Endothelial cell of umbilical vein (primary cell): Measurements from ENCODE around the gene ANO4. TPM values are rescaled to one million over a fixed set of nuclear protein-coding genes. Genes with fewer than 3 reads are reported as not detected.

Source experiments
- BruUV-seq: library from RNA; stranded (reverse); fragments of 400-500 nt; replicated peaks from 2 replicates; lab custom pipeline; 2021; lab: Mats Ljungman, UMichigan
- CTCF ChIA-PET: fragments of 300-600, 350-600 bp; sonication (Branson Sonifier 250); formaldehyde crosslinking; loops from one replicate; lab custom pipeline; 2021; ENCODE audit warnings: antibody characterized with exemption, inconsistent platforms; lab: Charles Lee
- POLR2A ChIA-PET: fragments of 300-600, 350-600 bp; sonication (Branson Sonifier 250); formaldehyde crosslinking; loops from one replicate; lab custom pipeline; 2021; ENCODE audit warnings: antibody characterized with exemption, inconsistent platforms; lab: Charles Lee
- DNase-seq: peaks from one replicate; pipeline ENCODE4 v3.0.0-alpha.2; 2011; ENCODE audit warnings: low read depth, low spot score
- FAIRE-seq: peaks from 2 replicates; lab custom pipeline; 2011; peaks lifted over from hg19 to GRCh38; lab: Jason Lieb, UNC
- H2AFZ ChIP-seq: 2 replicates; pipeline ENCODE4 v1.6.0; 2012; ENCODE audit warnings: low read depth, low read length, control low read depth, inconsistent platforms
- H3K27ac ChIP-seq: 2 replicates; pipeline ENCODE4 v1.5.1; 2011; ENCODE audit warnings: low read depth, mild to moderate bottlenecking, control low read depth, low read length, moderate library complexity; ENCODE audit not compliant: insufficient read depth
- H3K27me3 ChIP-seq, 2 experiments: 2 replicates each; pipeline versions ENCODE4 v1.6.0 to v1.6.1; 2011; ENCODE audit warnings: low read length in 2 of 2, mixed read lengths in 1 of 2; ENCODE audit not compliant: control insufficient read depth in 2 of 2, insufficient read depth in 2 of 2
- H3K36me3 ChIP-seq, 2 experiments: 2 replicates in 1 of 2; 3 replicates in 1 of 2; pipeline ENCODE4 v1.5.1; 2011; ENCODE audit warnings: low read length in 2 of 2, mild to moderate bottlenecking in 1 of 2, moderate library complexity in 1 of 2; ENCODE audit not compliant: control insufficient read depth in 2 of 2, insufficient read depth in 2 of 2; ENCODE audit errors: extremely low read depth in 1 of 2
- H3K4me1 ChIP-seq: 3 replicates; pipeline ENCODE4 v1.5.1; 2011; ENCODE audit warnings: mild to moderate bottlenecking, low read length; ENCODE audit not compliant: control insufficient read depth, insufficient read depth; ENCODE audit errors: extremely low read depth
- H3K4me2 ChIP-seq: 2 replicates; pipeline ENCODE4 v1.6.1; 2011; ENCODE audit warnings: low read length, control low read depth, mixed read lengths; ENCODE audit not compliant: insufficient read depth
- H3K4me3 ChIP-seq, 3 experiments: fragments of 200-600 bp in 1 of 3; sonication (generic), shearing (Covaris generic) in 1 of 3; replicated peaks in 1 of 3; 2 replicates each; pipeline ENCODE4 v1.5.1; 2011 to 2016; ENCODE audit warnings: control low read depth in 3 of 3, low read length in 3 of 3, mild to moderate bottlenecking in 2 of 3, inconsistent platforms in 1 of 3, low read depth in 1 of 3, moderate library complexity in 1 of 3; ENCODE audit not compliant: insufficient read depth in 1 of 3
- H3K79me2 ChIP-seq: 2 replicates; pipeline ENCODE4 v1.6.0; 2012; ENCODE audit warnings: low read length, inconsistent platforms; ENCODE audit not compliant: control insufficient read depth, insufficient read depth
- H3K9ac ChIP-seq: replicated peaks from 2 replicates; pipeline ENCODE3; 2011; ENCODE audit warnings: low read length, control low read depth; ENCODE audit not compliant: insufficient read depth; ENCODE audit errors: extremely low read depth
- H3K9me1 ChIP-seq: replicated peaks from 3 replicates; pipeline ENCODE4 v1.6.0; 2011; ENCODE audit warnings: mild to moderate bottlenecking, low read length; ENCODE audit not compliant: control insufficient read depth, insufficient read depth; ENCODE audit errors: extremely low read depth
- H3K9me3 ChIP-seq: replicated peaks from 2 replicates; pipeline ENCODE4 v1.5.1; 2012; ENCODE audit warnings: low read length, inconsistent platforms; ENCODE audit not compliant: control insufficient read depth, insufficient read depth
- H4K20me1 ChIP-seq: replicated peaks from 2 replicates; pipeline ENCODE3; 2011; ENCODE audit warnings: mild to moderate bottlenecking, low read length; ENCODE audit not compliant: control insufficient read depth, insufficient read depth; ENCODE audit errors: extremely low read depth
- CTCF ChIP-seq, 2 donors: IDR thresholded peaks; 1 replicate in 1 of 2; 2 replicates in 1 of 2; pipeline ENCODE4 v1.5.1; 2011; ENCODE audit warnings: low read length in 2 of 2, mild to moderate bottlenecking in 2 of 2, moderate library complexity in 2 of 2, control low read depth in 1 of 2, inconsistent platforms in 1 of 2, low read depth in 1 of 2; ENCODE audit not compliant: insufficient read depth in 1 of 2; ENCODE audit errors: extremely low read depth in 1 of 2
- EZH2 ChIP-seq: IDR thresholded peaks from 2 replicates; pipeline ENCODE4 v1.6.1; 2012; ENCODE audit warnings: borderline replicate concordance, low read depth, mild to moderate bottlenecking, moderate library complexity, low read length, inconsistent platforms; ENCODE audit not compliant: severe bottlenecking
- FOS ChIP-seq: IDR thresholded peaks from 2 replicates; pipeline ENCODE4 v1.6.1; 2011; ENCODE audit warnings: mild to moderate bottlenecking, low read length, moderate library complexity, borderline replicate concordance; ENCODE audit not compliant: insufficient read depth
- GATA2 ChIP-seq: IDR thresholded peaks from 2 replicates; pipeline ENCODE4 v1.7.0; 2011; ENCODE audit warnings: low read depth, mild to moderate bottlenecking, moderate library complexity, mixed read lengths, low read length; ENCODE audit not compliant: insufficient read length, insufficient read depth
- JUN ChIP-seq: IDR thresholded peaks from 2 replicates; pipeline ENCODE4 v1.6.1; 2011; ENCODE audit warnings: borderline replicate concordance, low read depth; ENCODE audit not compliant: insufficient read length, insufficient read depth
- MYC ChIP-seq: IDR thresholded peaks from one replicate; pipeline ENCODE4 v1.6.1; 2011; ENCODE audit warnings: mild to moderate bottlenecking, low read depth, low read length
- POLR2A ChIP-seq: IDR thresholded peaks from 2 replicates; pipeline ENCODE4 v1.6.1; 2012; ENCODE audit warnings: low read depth, mild to moderate bottlenecking, control low read depth, low read length
- POLR2AphosphoS5 ChIP-seq: IDR thresholded peaks from 2 replicates; pipeline ENCODE4 v1.6.1; 2012; ENCODE audit warnings: low read depth, mild to moderate bottlenecking, control low read depth, low read length, moderate library complexity; ENCODE audit not compliant: insufficient read depth
- dilution Hi-C: fragments of 300-500 bp; cut with MboI; formaldehyde crosslinking; loops from one replicate; pipeline ENCODE4 v1.15.0; 2019; ENCODE audit warnings: low sequenced_read_pairs; ENCODE audit not compliant: extremely low pct_ligation_motif_present
- intact Hi-C: fragments of 100-400 bp; cut with micrococcal nuclease; formaldehyde crosslinking; loops from one replicate; pipeline ENCODE4 v1.10.0; 2022
- polyA plus RNA-seq, 4 experiments: library from polyadenylated mRNA; depleted of rRNA in 3 of 4; stranded (reverse) in 3 of 4; unstranded in 1 of 4; fragments of >200 nt; gene quantifications; 2 replicates each; pipeline versions ENCODE4 v1.2.1 to v1.2.3, GENCODE V29; 2011 to 2012; ENCODE audit warnings: missing spikeins in 1 of 4
- total RNA-seq: library from RNA; stranded (reverse); gene quantifications from 2 replicates; pipeline ENCODE4 v1.2.3, GENCODE V29; 2021
- TF ChIP-seq, protein P1 (sequence below): IDR thresholded peaks from 2 replicates; pipeline ENCODE4 v1.6.1; 2011; ENCODE audit not compliant: insufficient read depth, insufficient read length

ANO4 gene
- total and polyA plus RNA-seq, 2 donors (not counting 3 experiments of a cell fraction or from before 2014, with no cell fraction given) = 0.25 TPM; not detected in 1

- dilution Hi-C loops = no loop called here
- FAIRE-seq = no peak
- no peak overlapping the region for H3K9ac ChIP-seq
- no peaks in the 10 kb centered on the region for H3K27me3 ChIP-seq
- no peak overlapping the region for H3K4me2 ChIP-seq
- no peaks in the 10 kb centered on the region for H3K36me3 ChIP-seq
- H2AFZ ChIP-seq = no peak overlapping the region
- CTCF ChIA-PET = no interaction called here
- no peaks in the 10 kb centered on the region for H4K20me1 ChIP-seq
- H3K27ac ChIP-seq = no peak overlapping the region
- no peaks in the 10 kb centered on the region for H3K9me3 ChIP-seq
- no peaks in the 10 kb centered on the region for H3K79me2 ChIP-seq
- POLR2A ChIA-PET = no interaction called here
- H3K9me1 ChIP-seq = no peaks in the 10 kb centered on the region
- intact Hi-C loops = no loop called here
- TF ChIP-seq GATA2 (no peak), FOS (no peak)
- no peaks in the 10 kb centered on the region for H3K4me1 ChIP-seq
- no peak overlapping the region for H3K4me3 ChIP-seq
- no peak for DNase-seq
- no TSS peak for BruUV-seq
These were observed 251.2 kb downstream of the ANO4 start for GRCh38 chr12:101045486-101046464.

- no peak overlapping the region for H3K4me2 ChIP-seq
- dilution Hi-C loops (no loop called here), intact Hi-C loops (no loop called here)
- no peaks in the 10 kb centered on the region for H3K4me1 ChIP-seq
- H3K9ac ChIP-seq = no peak overlapping the region
- H3K9me1 ChIP-seq = no peaks in the 10 kb centered on the region
- TF ChIP-seq POLR2AphosphoS5 (no peak), JUN (no peak), POLR2A (no peak), FOS (no peak), EZH2 (no peak), MYC (no peak), CTCF (IDR thresholded peaks at IDR 0.05; ENCODE audit: extremely low read depth in 1 of 2, insufficient read depth in 1 of 2, low read depth in 1 of 2, low read length in 2 of 2) (no peak), GATA2 (no peak)
- TF ChIP-seq, protein P1, sequence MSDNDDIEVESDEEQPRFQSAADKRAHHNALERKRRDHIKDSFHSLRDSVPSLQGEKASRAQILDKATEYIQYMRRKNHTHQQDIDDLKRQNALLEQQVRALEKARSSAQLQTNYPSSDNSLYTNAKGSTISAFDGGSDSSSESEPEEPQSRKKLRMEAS = no peak
- POLR2A ChIA-PET = no interaction called here
- no peak overlapping the region for H2AFZ ChIP-seq
- no peak for DNase-seq
- no peaks in the 10 kb centered on the region for H3K79me2 ChIP-seq
- no peak for FAIRE-seq
- no peaks in the 10 kb centered on the region for H3K27me3 ChIP-seq
- no peak overlapping the region for H3K27ac ChIP-seq
- CTCF ChIA-PET = interaction anchor here (0.9 kb wide), 1 partner anchor 8 kb away, joined by 3 read pairs; no protein-coding TSS in a partner anchor
- H3K4me3 ChIP-seq = no peak overlapping the region
- no TSS peak for BruUV-seq
- no peaks in the 10 kb centered on the region for H3K36me3 ChIP-seq
- no peaks in the 10 kb centered on the region for H3K9me3 ChIP-seq
- no peaks in the 10 kb centered on the region for H4K20me1 ChIP-seq
These were observed 253.1 kb downstream of the ANO4 start for GRCh38 chr12:101047652-101048051.
